Karpas-422 (cell line): ENCODE measurements around the gene UNC93B1. TPM values are rescaled to one million over a fixed set of nuclear protein-coding genes. Genes with fewer than 3 reads are reported as not detected.
A peak's percentile ranks its signal among the peaks of the same experiment; 100 is the strongest.

Experiments used
- DNase-seq: peaks from one replicate; pipeline ENCODE4 v3.0.0-alpha.2; 2015
- H2AFZ ChIP-seq: fragments of 200-600 bp; sonication (generic); 2 replicates; pipeline ENCODE4 v1.6.1; 2014; ENCODE audit warnings: antibody characterized with exemption, low read length, mixed read lengths
- H3K27ac ChIP-seq: fragments of 200-600 bp; sonication (generic); 2 replicates; pipeline ENCODE4 v1.5.1; 2014; ENCODE audit warnings: mild to moderate bottlenecking, low read length, moderate library complexity
- H3K27me3 ChIP-seq: fragments of 200-600 bp; sonication (generic); 2 replicates; pipeline ENCODE4 v1.6.1; 2014; ENCODE audit warnings: low read length, mixed read lengths
- H3K36me3 ChIP-seq: fragments of 200-600 bp; sonication (generic); 2 replicates; pipeline ENCODE4 v1.6.1; 2014; ENCODE audit warnings: low read length, mixed read lengths; ENCODE audit not compliant: insufficient read depth
- H3K4me1 ChIP-seq: fragments of 200-600 bp; sonication (generic); 2 replicates; pipeline ENCODE4 v1.6.1; 2014; ENCODE audit warnings: mild to moderate bottlenecking, low read length, mixed read lengths
- H3K4me2 ChIP-seq: fragments of 200-600 bp; sonication (generic); 2 replicates; pipeline ENCODE4 v1.6.1; 2014; ENCODE audit warnings: low read length, low read depth, mild to moderate bottlenecking; ENCODE audit not compliant: poor library complexity, severe bottlenecking
- H3K4me3 ChIP-seq: fragments of 200-600 bp; sonication (generic); 2 replicates; pipeline ENCODE4 v1.5.1; 2014; ENCODE audit warnings: mild to moderate bottlenecking, antibody characterized with exemption, low read length, mixed read lengths
- H3K79me2 ChIP-seq: fragments of 200-600 bp; sonication (generic); 2 replicates; pipeline ENCODE4 v1.6.1; 2014; ENCODE audit warnings: mild to moderate bottlenecking, low read length, mixed read lengths
- H3K9ac ChIP-seq: fragments of 200-600 bp; sonication (generic); 2 replicates; pipeline ENCODE4 v1.6.0; 2014; ENCODE audit warnings: low read length
- H3K9me2 ChIP-seq: fragments of 200-600 bp; sonication (generic), shearing (Covaris generic); replicated peaks from 2 replicates; pipeline ENCODE4 v1.6.0; 2014; ENCODE audit warnings: mild to moderate bottlenecking, low read length, moderate library complexity; ENCODE audit not compliant: insufficient read depth
- H3K9me3 ChIP-seq: fragments of 300-700, 200-600 bp; sonication (generic); 2 replicates; pipeline ENCODE4 v1.6.1; 2014; ENCODE audit warnings: low read length, mixed read lengths
- H4K20me1 ChIP-seq: fragments of 200-600 bp; sonication (generic); 2 replicates; pipeline ENCODE4 v1.6.1; 2014; ENCODE audit warnings: mild to moderate bottlenecking, antibody characterized with exemption, low read length, low read depth; ENCODE audit not compliant: insufficient read depth
- total RNA-seq: library from RNA; depleted of rRNA; stranded (reverse); fragments of >200 nt; shearing (Covaris generic); gene quantifications from 2 replicates; pipeline ENCODE4 v1.2.3, GENCODE V29; 2014; ENCODE audit warnings: low replicate concordance

Gene UNC93B1
- total RNA-seq, 1 experiment from 2014 or later: 71.1 TPM

GRCh38 chr11:68048681-68049508 is 45.0 kb upstream of the UNC93B1 start:
- Histone ChIP-seq H2AFZ (no peak overlapping the region), H3K27me3 (no peaks in the 10 kb centered on the region), H3K79me2 (no peaks in the 10 kb centered on the region), H3K4me3 (no peak overlapping the region), H3K36me3 (0 out of 2 replicates have a peak, but pooled peaks cover 3% of the 10 kb centered on the region), H3K4me2 (no peak overlapping the region), H3K9ac (no peak overlapping the region), H3K9me2 (no peaks in the 10 kb centered on the region), H3K27ac (no peak overlapping the region), H4K20me1 (no peaks in the 10 kb centered on the region; the same call in 1 of the 2 replicates), H3K4me1 (no peaks in the 10 kb centered on the region), H3K9me3 (no peaks in the 10 kb centered on the region)
- peak; percentile 34 for DNase-seq

- DNase-seq: no peak
- no peaks in the 10 kb centered on the region for H3K9me3 ChIP-seq
- 0 out of 2 replicates have a peak, but pooled peaks cover 3% of the 10 kb centered on the region for H3K36me3 ChIP-seq
- no peak overlapping the region for H3K27ac ChIP-seq
- no peaks in the 10 kb centered on the region for H3K9me2 ChIP-seq
- H3K79me2 ChIP-seq: no peaks in the 10 kb centered on the region
- H3K27me3 ChIP-seq: no peaks in the 10 kb centered on the region
- no peak overlapping the region for H3K9ac ChIP-seq
- no peak overlapping the region for H3K4me2 ChIP-seq
- H3K4me3 ChIP-seq: no peak overlapping the region
- H4K20me1 ChIP-seq: no peaks in the 10 kb centered on the region; the same call in 1 of the 2 replicates
- no peaks in the 10 kb centered on the region for H3K4me1 ChIP-seq
- no peak overlapping the region for H2AFZ ChIP-seq
These were observed 43.8 kb upstream of the UNC93B1 start for GRCh38 chr11:68047437-68048290.

- Histone ChIP-seq H3K9me3 (no peaks in the 10 kb centered on the region), H4K20me1 (no peaks in the 10 kb centered on the region; the same call in 1 of the 2 replicates), H3K4me1 (peaks cover 19% of the 10 kb centered on the region), H3K79me2 (peaks cover 3% of the 10 kb centered on the region; the same call in 1 of the 2 replicates), H3K9me2 (no peaks in the 10 kb centered on the region), H3K4me2 (no peak overlapping the region), H3K36me3 (no peaks in the 10 kb centered on the region), H2AFZ (no peak overlapping the region), H3K9ac (no peak overlapping the region), H3K27me3 (no peaks in the 10 kb centered on the region), H3K4me3 (no peak overlapping the region), H3K27ac (no peak overlapping the region)
- DNase-seq: no peak
These were observed 41.0 kb upstream of the UNC93B1 start for GRCh38 chr11:68044898-68045351.

- Histone ChIP-seq H2AFZ (no peak overlapping the region), H3K9ac (no peak overlapping the region), H3K36me3 (no peaks in the 10 kb centered on the region), H3K4me1 (peaks cover 26% of the 10 kb centered on the region), H3K4me3 (no peak overlapping the region), H3K9me3 (no peaks in the 10 kb centered on the region), H3K9me2 (no peaks in the 10 kb centered on the region), H3K79me2 (peaks cover 8% of the 10 kb centered on the region; the same call in 1 of the 2 replicates), H3K27ac (no peak overlapping the region), H3K4me2 (no peak overlapping the region), H3K27me3 (no peaks in the 10 kb centered on the region), H4K20me1 (no peaks in the 10 kb centered on the region; the same call in 1 of the 2 replicates)
- no peak for DNase-seq
These were observed 40.4 kb upstream of the UNC93B1 start for GRCh38 chr11:68044145-68044813.

GRCh38 chr11:68043349-68044144 is 39.6 kb upstream of the UNC93B1 start:
- Histone ChIP-seq H3K4me1 (peaks cover 33% of the 10 kb centered on the region), H3K4me2 (no peak overlapping the region), H3K9ac (no peak overlapping the region), H2AFZ (no peak overlapping the region), H3K79me2 (peaks cover 9% of the 10 kb centered on the region; the same call in 1 of the 2 replicates), H3K9me2 (no peaks in the 10 kb centered on the region), H3K36me3 (no peaks in the 10 kb centered on the region), H3K27ac (no peak overlapping the region), H3K9me3 (no peaks in the 10 kb centered on the region), H3K27me3 (no peaks in the 10 kb centered on the region), H4K20me1 (no peaks in the 10 kb centered on the region; the same call in 1 of the 2 replicates), H3K4me3 (no peak overlapping the region)
- DNase-seq: no peak

GRCh38 chr11:68043029-68043348 is 39.1 kb upstream of the UNC93B1 start:
- no peak overlapping the region for H3K4me2 ChIP-seq
- H3K79me2 ChIP-seq: peaks cover 9% of the 10 kb centered on the region; the same call in 1 of the 2 replicates
- no peak overlapping the region for H3K9ac ChIP-seq
- no peak for DNase-seq
- H3K4me1 ChIP-seq: peaks cover 39% of the 10 kb centered on the region
- H3K4me3 ChIP-seq: no peak overlapping the region
- no peaks in the 10 kb centered on the region for H3K9me3 ChIP-seq
- H2AFZ ChIP-seq: no peak overlapping the region
- no peaks in the 10 kb centered on the region for H3K27me3 ChIP-seq
- no peak overlapping the region for H3K27ac ChIP-seq
- H3K36me3 ChIP-seq: no peaks in the 10 kb centered on the region
- H4K20me1 ChIP-seq: no peaks in the 10 kb centered on the region; the same call in 1 of the 2 replicates
- no peaks in the 10 kb centered on the region for H3K9me2 ChIP-seq

DNA sequence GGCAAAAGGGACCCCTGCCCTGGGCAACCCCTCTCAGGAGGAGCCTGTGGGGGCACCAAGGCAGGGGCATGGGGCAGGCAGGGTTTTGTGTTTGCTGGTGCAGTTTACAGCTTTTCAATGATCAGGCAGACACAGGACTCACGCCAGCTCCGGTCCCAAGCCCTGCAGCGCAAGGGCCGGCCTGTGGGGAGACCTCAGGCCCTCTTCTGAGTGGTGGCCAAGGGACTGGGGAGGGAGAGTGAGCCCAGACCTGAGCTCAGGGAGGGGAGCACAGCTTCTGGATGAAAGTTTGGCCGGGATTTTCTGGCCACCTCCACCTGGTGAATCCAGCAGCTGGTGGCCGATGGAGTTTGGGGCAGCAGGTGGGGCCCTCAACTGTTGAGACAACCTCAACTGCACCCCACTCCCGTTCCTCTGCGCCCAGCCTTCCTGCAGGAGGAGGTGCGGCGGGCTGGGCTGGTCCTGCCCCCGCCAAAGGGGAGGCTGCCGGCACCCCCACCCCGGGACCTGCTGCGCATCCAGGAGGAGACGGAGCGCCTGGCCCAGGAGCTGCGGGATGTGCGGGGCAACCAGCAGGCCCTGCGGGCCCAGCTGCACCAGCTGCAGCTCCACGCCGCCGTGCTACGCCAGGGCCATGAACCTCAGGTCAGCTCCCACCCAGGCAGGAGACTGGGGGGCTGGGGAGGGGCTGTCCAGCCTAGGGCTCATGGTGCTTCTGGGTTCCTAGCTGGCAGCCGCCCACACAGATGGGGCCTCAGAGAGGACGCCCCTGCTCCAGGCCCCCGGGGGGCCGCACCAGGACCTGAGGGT is 38.5 kb upstream of the UNC93B1 start:
- Histone ChIP-seq H3K9ac (no peak overlapping the region), H3K9me2 (no peaks in the 10 kb centered on the region), H3K27ac (no peak overlapping the region), H3K4me2 (no peak overlapping the region), H3K36me3 (no peaks in the 10 kb centered on the region), H2AFZ (no peak overlapping the region), H3K79me2 (peaks cover 9% of the 10 kb centered on the region; the same call in 1 of the 2 replicates), H4K20me1 (no peaks in the 10 kb centered on the region; the same call in 1 of the 2 replicates), H3K9me3 (no peaks in the 10 kb centered on the region), H3K27me3 (no peaks in the 10 kb centered on the region), H3K4me1 (peaks cover 40% of the 10 kb centered on the region), H3K4me3 (no peak overlapping the region)
- no peak for DNase-seq
